Psoas muscle (tissue), 8 donors: ENCODE measurements around the gene TRIM8. TPM values are rescaled to one million over a fixed set of nuclear protein-coding genes. Genes with fewer than 3 reads are reported as not detected.

ENCODE experiments used
- ATAC-seq, 4 donors: fragments of 200-7000 bp; cut with Tn5 transposase; one replicate each; pipeline ENCODE4 v1.9.1; 2020; ENCODE audit warnings: moderate library complexity in 3 of 4, mild to moderate bottlenecking in 2 of 4
- DNase-seq, 2 donors: peaks; one replicate each; pipeline ENCODE4 v3.0.0-alpha.2; 2020
- H3K27ac ChIP-seq: fragments of 200-600 bp; one replicate; pipeline ENCODE4 v1.8.0; 2022
- H3K27me3 ChIP-seq, 3 donors: fragments of 200-600 bp in 1 of 3; one replicate each; pipeline versions ENCODE4 v1.6.1 to v1.8.0; 2013 to 2022; ENCODE audit warnings: low read length in 2 of 3, mild to moderate bottlenecking in 2 of 3, moderate library complexity in 1 of 3; ENCODE audit not compliant: insufficient read depth in 3 of 3
- H3K36me3 ChIP-seq, 2 donors: fragments of 200-600 bp in 1 of 2; one replicate each; pipeline versions ENCODE4 v1.6.1 to v1.8.0; 2013 to 2022; ENCODE audit warnings: low read depth in 1 of 2, mild to moderate bottlenecking in 1 of 2, moderate library complexity in 1 of 2; ENCODE audit not compliant: insufficient read depth in 1 of 2
- H3K4me1 ChIP-seq: fragments of 200-600 bp; one replicate; pipeline ENCODE4 v1.8.0; 2022
- H3K4me3 ChIP-seq: fragments of 200-600 bp; one replicate; pipeline ENCODE4 v1.8.0; 2022; ENCODE audit warnings: mild to moderate bottlenecking
- H3K9me3 ChIP-seq: fragments of 200-600 bp; one replicate; pipeline ENCODE4 v1.8.0; 2022
- CTCF ChIP-seq: fragments of 200-600 bp; IDR thresholded peaks from one replicate; pipeline ENCODE4 v1.8.0; 2022; ENCODE audit warnings: antibody characterized with exemption
- WGBS, 3 donors: extraction: QIAGEN DNeasy Blood & Tissue Kit; methylation state at CpG; one replicate each; pipeline versions ENCODE4 v1.1.6 to v1.1.7; 2013; 5-methylcytosine and 5-hydroxymethylcytosine counted together
- intact Hi-C, 2 donors: fragments of 100-400 bp; cut with DNase I; formaldehyde crosslinking; loops; one replicate each; pipeline versions ENCODE4 v1.11.0 to v1.14.2; 2022
- polyA plus RNA-seq, 3 donors: library from polyadenylated mRNA; stranded (reverse); fragments of 200-250 nt; gene quantifications; one replicate each; pipeline ENCODE4 v1.2.3, GENCODE V29; 2013
- total RNA-seq, 4 donors: library from RNA; stranded (reverse); fragmentation: NEBNext Ultra II Directional in 2 of 4; extraction: Animal tissue kit (Norgen Biotek cat#: 25700) in 2 of 4; gene quantifications; one replicate each; pipeline versions ENCODE4 v1.2.1 to v1.2.4, GENCODE V29; 2021 to 2023
- donor health status: healthy with polysubstance abuse.
- donor health status: DM: no; HTN: no; CAD: no; lungs with moderate emphysema.
- donor health status: Bipolar disorder and iron deficiency.
- donor health status: healthy.
- donor health status: DM: yes; HTN: yes; CAD: no.
- donor health status: DM: no; HTN: no; CAD: no.
- donor health status: DM: no; HTN: no; CAD: no.
- donor health status: DM: yes; HTN: yes; CAD: no.

TRIM8 gene
- total and polyA plus RNA-seq, 7 donors, result 57.6 to 166 (median 97.2) TPM

- H3K27ac ChIP-seq, result peak overlapping the region; percentile 50
- WGBS, 3 donors, result 61 to 69% (median 63%) methylated on average over 2 of the region's 2 CpGs
- no peak for DNase-seq
- intact Hi-C loops, result no loop called here
- no peak for TF ChIP-seq CTCF
- H3K4me3 ChIP-seq, result peak overlapping the region; percentile 42
- no peaks in the 10 kb centered on the region for H3K27me3 ChIP-seq
- no peaks in the 10 kb centered on the region for H3K9me3 ChIP-seq
- H3K4me1 ChIP-seq, result peaks cover 48% of the 10 kb centered on the region
- H3K36me3 ChIP-seq, result no peaks in the 10 kb centered on the region
- no peak for ATAC-seq
Observed at GRCh38 chr10:102674566-102674965, 30.3 kb downstream of the TRIM8 start.

GRCh38 chr10:102675011-102675665 is 30.9 kb downstream of the TRIM8 start:
- H3K9me3 ChIP-seq, result no peaks in the 10 kb centered on the region
- DNase-seq (no peak), ATAC-seq (no peak)
- no peak overlapping the region for H3K27ac ChIP-seq
- intact Hi-C loops, result no loop called here
- H3K36me3 ChIP-seq, result no peaks in the 10 kb centered on the region
- no peaks in the 10 kb centered on the region for H3K27me3 ChIP-seq
- 58 to 68% (median 60%) methylated on average over 8 of the region's 8 CpGs for WGBS, 3 donors
- no peak for TF ChIP-seq CTCF
- H3K4me3 ChIP-seq, result no peak overlapping the region
- H3K4me1 ChIP-seq, result peaks cover 45% of the 10 kb centered on the region

GRCh38 chr10:102675666-102676533 is 31.6 kb downstream of the TRIM8 start:
- intact Hi-C loops, result no loop called here
- TF ChIP-seq CTCF, result no peak
- H3K4me1 ChIP-seq, result peaks cover 45% of the 10 kb centered on the region
- WGBS, 3 donors, result 51 to 57% (median 54%) methylated on average over 16 of the region's 16 CpGs
- H3K9me3 ChIP-seq, result no peaks in the 10 kb centered on the region
- no peaks in the 10 kb centered on the region for H3K36me3 ChIP-seq
- peak overlapping the region; percentile 41 for H3K27ac ChIP-seq
- ATAC-seq, result no peak
- DNase-seq, result no peak
- H3K27me3 ChIP-seq, result no peaks in the 10 kb centered on the region
- no peak overlapping the region for H3K4me3 ChIP-seq

- H3K27me3 ChIP-seq, result no peaks in the 10 kb centered on the region
- no peak for TF ChIP-seq CTCF
- H3K4me3 ChIP-seq, result no peak overlapping the region
- H3K9me3 ChIP-seq, result no peaks in the 10 kb centered on the region
- peak overlapping the region; percentile 9 for H3K27ac ChIP-seq
- 59 to 72% (median 68%) methylated on average over 9 of the region's 9 CpGs for WGBS, 3 donors
- no peaks in the 10 kb centered on the region for H3K36me3 ChIP-seq
- DNase-seq, result no peak
- intact Hi-C loops, result no loop called here
- ATAC-seq, result no peak
- peaks cover 45% of the 10 kb centered on the region for H3K4me1 ChIP-seq
Observed at GRCh38 chr10:102676534-102677315, 32.4 kb downstream of the TRIM8 start.
